Skeletal muscle satellite cell (primary cell): Measurements from ENCODE around the gene MLLT10.

Source experiments
- H3K27me3 ChIP-seq: 2 replicates; pipeline ENCODE4 v1.7.0; 2013; ENCODE audit warnings: low read length; ENCODE audit not compliant: control insufficient read depth, insufficient read depth
- H3K36me3 ChIP-seq: 2 replicates; pipeline ENCODE4 v1.7.0; 2013; ENCODE audit warnings: mild to moderate bottlenecking, control low read depth, low read length; ENCODE audit not compliant: insufficient read depth
- H3K4me1 ChIP-seq: 2 replicates; pipeline ENCODE4 v1.7.0; 2013; ENCODE audit warnings: low read length; ENCODE audit not compliant: control insufficient read depth, insufficient read depth
- H3K4me2 ChIP-seq: 2 replicates; pipeline ENCODE4 v1.7.0; 2013; ENCODE audit warnings: mild to moderate bottlenecking, low read length
- H3K4me3 ChIP-seq: 2 replicates; pipeline ENCODE4 v1.7.0; 2013; ENCODE audit warnings: low read length
- H3K9ac ChIP-seq: 2 replicates; pipeline ENCODE4 v1.7.0; 2013; ENCODE audit warnings: mild to moderate bottlenecking, low read depth, low read length, moderate library complexity
- H3K9me3 ChIP-seq: replicated peaks from 2 replicates; pipeline ENCODE4 v1.7.0; 2013; ENCODE audit warnings: mild to moderate bottlenecking, control low read depth, low read length

The MLLT10 gene

GRCh38 chr10:21675157-21675796 lies 141.2 kb downstream of the MLLT10 start:
- Histone ChIP-seq H3K36me3 (peaks cover 8% of the 10 kb centered on the region), H3K9me3 (no peaks in the 10 kb centered on the region), H3K4me1 (no peaks in the 10 kb centered on the region), H3K27me3 (no peaks in the 10 kb centered on the region), H3K4me3 (no peak overlapping the region), H3K4me2 (no peak overlapping the region), H3K9ac (no peak overlapping the region)

GRCh38 chr10:21677551-21677950 lies 143.5 kb downstream of the MLLT10 start:
- no peaks in the 10 kb centered on the region for H3K27me3 ChIP-seq

GRCh38 chr10:21681156-21681555 lies 147.1 kb downstream of the MLLT10 start:
- no peak overlapping the region for H3K4me3 ChIP-seq
- H3K9ac ChIP-seq, result no peak overlapping the region
- H3K27me3 ChIP-seq, result no peaks in the 10 kb centered on the region
- no peaks in the 10 kb centered on the region for H3K9me3 ChIP-seq
- no peaks in the 10 kb centered on the region for H3K36me3 ChIP-seq
- no peaks in the 10 kb centered on the region for H3K4me1 ChIP-seq
- H3K4me2 ChIP-seq, result no peak overlapping the region

More at GRCh38 chr10:21677551-21677950, 143.5 kb downstream of the MLLT10 start:
- no peak overlapping the region for H3K4me2 ChIP-seq
- peaks cover 8% of the 10 kb centered on the region for H3K36me3 ChIP-seq
- H3K9me3 ChIP-seq, result no peaks in the 10 kb centered on the region
- no peak overlapping the region for H3K4me3 ChIP-seq
- H3K4me1 ChIP-seq, result no peaks in the 10 kb centered on the region
- no peak overlapping the region for H3K9ac ChIP-seq

GRCh38 chr10:21687266-21688008 lies 153.4 kb downstream of the MLLT10 start:
- Histone ChIP-seq H3K4me2 (no peak overlapping the region), H3K9ac (no peak overlapping the region), H3K27me3 (no peaks in the 10 kb centered on the region), H3K36me3 (peaks cover 4% of the 10 kb centered on the region), H3K9me3 (no peaks in the 10 kb centered on the region), H3K4me1 (peaks cover 8% of the 10 kb centered on the region), H3K4me3 (no peak overlapping the region)

GRCh38 chr10:21688009-21688332 lies 153.9 kb downstream of the MLLT10 start:
- no peaks in the 10 kb centered on the region for H3K9me3 ChIP-seq
- H3K9ac ChIP-seq, result no peak overlapping the region
- no peak overlapping the region for H3K4me2 ChIP-seq
- H3K36me3 ChIP-seq, result peaks cover 4% of the 10 kb centered on the region
- H3K4me3 ChIP-seq, result no peak overlapping the region
- no peaks in the 10 kb centered on the region for H3K27me3 ChIP-seq
- H3K4me1 ChIP-seq, result peaks cover 8% of the 10 kb centered on the region

- Histone ChIP-seq H3K36me3 (peaks cover 4% of the 10 kb centered on the region), H3K4me2 (no peak overlapping the region), H3K4me3 (no peak overlapping the region), H3K4me1 (peaks cover 8% of the 10 kb centered on the region), H3K27me3 (no peaks in the 10 kb centered on the region), H3K9me3 (no peaks in the 10 kb centered on the region), H3K9ac (no peak overlapping the region)
Observed at GRCh38 chr10:21688870-21689269, 154.8 kb downstream of the MLLT10 start.

GRCh38 chr10:21689881-21690280 lies 155.8 kb downstream of the MLLT10 start:
- peaks cover 7% of the 10 kb centered on the region for H3K36me3 ChIP-seq
- no peak overlapping the region for H3K9ac ChIP-seq
- no peaks in the 10 kb centered on the region for H3K9me3 ChIP-seq
- peaks cover 8% of the 10 kb centered on the region for H3K4me1 ChIP-seq
- H3K4me2 ChIP-seq, result no peak overlapping the region
- H3K4me3 ChIP-seq, result no peak overlapping the region
- H3K27me3 ChIP-seq, result no peaks in the 10 kb centered on the region

- Histone ChIP-seq H3K4me2 (no peak overlapping the region), H3K9ac (no peak overlapping the region), H3K4me3 (no peak overlapping the region), H3K4me1 (peaks cover under 1% of the 10 kb centered on the region), H3K9me3 (no peaks in the 10 kb centered on the region), H3K36me3 (peaks cover 5% of the 10 kb centered on the region), H3K27me3 (no peaks in the 10 kb centered on the region)
Observed at GRCh38 chr10:21692916-21693315, 158.9 kb downstream of the MLLT10 start.

- H3K9me3 ChIP-seq, result no peaks in the 10 kb centered on the region
- no peak overlapping the region for H3K9ac ChIP-seq
- H3K4me1 ChIP-seq, result peaks cover 6% of the 10 kb centered on the region
- no peak overlapping the region for H3K4me3 ChIP-seq
- peaks cover 4% of the 10 kb centered on the region for H3K36me3 ChIP-seq
- H3K4me2 ChIP-seq, result no peak overlapping the region
- H3K27me3 ChIP-seq, result no peaks in the 10 kb centered on the region
Observed at GRCh38 chr10:21693418-21693817, 159.4 kb downstream of the MLLT10 start.

- Histone ChIP-seq H3K9me3 (peaks cover 3% of the 10 kb centered on the region), H3K36me3 (peaks cover 10% of the 10 kb centered on the region), H3K9ac (no peak overlapping the region), H3K4me3 (no peak overlapping the region), H3K4me1 (peaks cover 8% of the 10 kb centered on the region), H3K27me3 (no peaks in the 10 kb centered on the region), H3K4me2 (no peak overlapping the region)
Observed at GRCh38 chr10:21694631-21695030, 160.6 kb downstream of the MLLT10 start.

GRCh38 chr10:21696302-21696701 lies 162.3 kb downstream of the MLLT10 start:
- Histone ChIP-seq H3K4me3 (no peak overlapping the region), H3K9me3 (peaks cover 4% of the 10 kb centered on the region), H3K36me3 (peaks cover 14% of the 10 kb centered on the region), H3K4me1 (peaks cover 8% of the 10 kb centered on the region), H3K9ac (no peak overlapping the region), H3K27me3 (no peaks in the 10 kb centered on the region), H3K4me2 (no peak overlapping the region)

- H3K9me3 ChIP-seq, result peaks cover 4% of the 10 kb centered on the region
- peaks cover 8% of the 10 kb centered on the region for H3K4me1 ChIP-seq
- no peak overlapping the region for H3K4me3 ChIP-seq
- H3K4me2 ChIP-seq, result no peak overlapping the region
- no peaks in the 10 kb centered on the region for H3K27me3 ChIP-seq
- no peak overlapping the region for H3K9ac ChIP-seq
- H3K36me3 ChIP-seq, result peaks cover 14% of the 10 kb centered on the region
Observed at GRCh38 chr10:21699575-21699974, 165.5 kb downstream of the MLLT10 start.
